ENCODE data around the gene IQSEC1. TPM values are rescaled to one million over a fixed set of nuclear protein-coding genes. Genes with fewer than 3 reads are reported as not detected.

The IQSEC1 gene
- total RNA-seq, 1 donor from 2014 or later, result 29.5 TPM

DNA sequence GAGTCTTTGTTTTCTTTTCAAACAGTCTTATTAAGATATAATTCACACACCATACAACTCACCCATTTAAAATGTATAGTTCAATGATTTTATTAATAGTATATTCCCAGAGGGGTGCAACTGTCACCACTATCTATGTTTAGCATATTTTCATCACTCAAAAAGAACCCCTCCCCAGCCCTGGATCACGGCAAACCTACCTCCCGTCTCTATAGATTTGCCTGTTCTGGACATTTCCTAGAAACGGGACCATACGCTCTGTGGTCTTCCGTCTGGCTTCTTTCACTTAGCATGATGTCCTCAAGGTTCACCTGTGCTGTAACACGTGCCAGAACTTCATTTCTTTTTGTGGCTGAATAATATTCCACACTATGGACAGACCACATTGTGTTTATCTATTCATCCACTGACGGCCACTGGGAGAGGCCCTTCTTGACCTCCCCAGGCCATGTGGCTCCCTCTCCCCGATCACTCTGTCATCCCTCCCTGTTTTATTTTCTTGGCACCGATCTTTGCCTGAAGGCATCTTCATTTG is 56.4 kb downstream of the IQSEC1 start:
- H3K4me3 ChIP-seq (ENCODE audit: insufficient read depth, low read depth, low read length), result no peak overlapping the region
- Mint-ChIP-seq H3K27me3 (ENCODE audit: low read depth, unreplicated experiment) (peaks cover 2% of the 10 kb centered on the region), H3K4me3 (ENCODE audit: unreplicated experiment) (no peak overlapping the region), H3K9me3 (ENCODE audit: unreplicated experiment) (no peaks in the 10 kb centered on the region), H3K36me3 (ENCODE audit: low read depth, unreplicated experiment) (no peaks in the 10 kb centered on the region), H3K4me1 (ENCODE audit: low read depth, unreplicated experiment) (peaks cover 30% of the 10 kb centered on the region), H3K27ac (ENCODE audit: unreplicated experiment) (no peak overlapping the region)
- H3K4me1 ChIP-seq (ENCODE audit: insufficient read depth, low read length), result peaks cover 54% of the 10 kb centered on the region
- H3K4me2 ChIP-seq (ENCODE audit: low read length), result no peak overlapping the region
- no peaks in the 10 kb centered on the region for H3K27me3 ChIP-seq (ENCODE audit: insufficient read depth, low read length)
- no peaks in the 10 kb centered on the region for H3K9me3 ChIP-seq (ENCODE audit: insufficient read depth, low read depth, low read length)
- no peak for TF ChIP-seq EZH2 (IDR thresholded peaks at IDR 0.05; ENCODE audit: insufficient read depth, low read length)
- TF ChIP-seq, protein P1, sequence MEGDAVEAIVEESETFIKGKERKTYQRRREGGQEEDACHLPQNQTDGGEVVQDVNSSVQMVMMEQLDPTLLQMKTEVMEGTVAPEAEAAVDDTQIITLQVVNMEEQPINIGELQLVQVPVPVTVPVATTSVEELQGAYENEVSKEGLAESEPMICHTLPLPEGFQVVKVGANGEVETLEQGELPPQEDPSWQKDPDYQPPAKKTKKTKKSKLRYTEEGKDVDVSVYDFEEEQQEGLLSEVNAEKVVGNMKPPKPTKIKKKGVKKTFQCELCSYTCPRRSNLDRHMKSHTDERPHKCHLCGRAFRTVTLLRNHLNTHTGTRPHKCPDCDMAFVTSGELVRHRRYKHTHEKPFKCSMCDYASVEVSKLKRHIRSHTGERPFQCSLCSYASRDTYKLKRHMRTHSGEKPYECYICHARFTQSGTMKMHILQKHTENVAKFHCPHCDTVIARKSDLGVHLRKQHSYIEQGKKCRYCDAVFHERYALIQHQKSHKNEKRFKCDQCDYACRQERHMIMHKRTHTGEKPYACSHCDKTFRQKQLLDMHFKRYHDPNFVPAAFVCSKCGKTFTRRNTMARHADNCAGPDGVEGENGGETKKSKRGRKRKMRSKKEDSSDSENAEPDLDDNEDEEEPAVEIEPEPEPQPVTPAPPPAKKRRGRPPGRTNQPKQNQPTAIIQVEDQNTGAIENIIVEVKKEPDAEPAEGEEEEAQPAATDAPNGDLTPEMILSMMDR (IDR thresholded peaks at IDR 0.05; ENCODE audit: insufficient read depth, low read depth, low read length), result no peak
- H4K20me1 ChIP-seq (ENCODE audit: insufficient read depth, low read length), result peaks cover 20% of the 10 kb centered on the region
- no peak overlapping the region for H3K27ac ChIP-seq (ENCODE audit: low read depth, low read length)
- no peak overlapping the region for H2AFZ ChIP-seq (ENCODE audit: low read depth, low read length)
- no peaks in the 10 kb centered on the region for H3K79me2 ChIP-seq (ENCODE audit: insufficient read depth, low read length)
- FAIRE-seq (no peak), DNase-seq (ENCODE audit: low read depth) (no peak)
- H3K36me3 ChIP-seq (ENCODE audit: insufficient read depth, low read length), result no peaks in the 10 kb centered on the region
- H3K9ac ChIP-seq (ENCODE audit: low read length), result no peak overlapping the region

GRCh38 chr3:13016083-13016720 is 57.0 kb downstream of the IQSEC1 start:
- H3K4me3 Mint-ChIP-seq (ENCODE audit: unreplicated experiment), result no peak overlapping the region
- no peak for FAIRE-seq
- no peaks in the 10 kb centered on the region for H3K36me3 Mint-ChIP-seq (ENCODE audit: low read depth, unreplicated experiment)

More at GRCh38 chr3:13016083-13016720, 57.0 kb downstream of the IQSEC1 start:
- Histone ChIP-seq H3K79me2 (ENCODE audit: insufficient read depth, low read length) (no peaks in the 10 kb centered on the region), H3K27ac (ENCODE audit: low read depth, low read length) (no peak overlapping the region), H3K36me3 (ENCODE audit: insufficient read depth, low read length) (no peaks in the 10 kb centered on the region), H3K27me3 (ENCODE audit: insufficient read depth, low read length) (no peaks in the 10 kb centered on the region), H3K9me3 (ENCODE audit: insufficient read depth, low read depth, low read length) (no peaks in the 10 kb centered on the region), H3K4me1 (ENCODE audit: insufficient read depth, low read length) (peaks cover 48% of the 10 kb centered on the region), H3K9ac (ENCODE audit: low read length) (no peak overlapping the region), H4K20me1 (ENCODE audit: insufficient read depth, low read length) (peaks cover 22% of the 10 kb centered on the region), H3K4me2 (ENCODE audit: low read length) (no peak overlapping the region), H3K4me3 (ENCODE audit: insufficient read depth, low read depth, low read length) (no peak overlapping the region), H2AFZ (ENCODE audit: low read depth, low read length) (no peak overlapping the region)
- Mint-ChIP-seq H3K4me1 (ENCODE audit: low read depth, unreplicated experiment) (peaks cover 29% of the 10 kb centered on the region), H3K27ac (ENCODE audit: unreplicated experiment) (no peak overlapping the region), H3K9me3 (ENCODE audit: unreplicated experiment) (no peaks in the 10 kb centered on the region), H3K27me3 (ENCODE audit: low read depth, unreplicated experiment) (peaks cover 2% of the 10 kb centered on the region)
- TF ChIP-seq, protein P1 (IDR thresholded peaks at IDR 0.05; ENCODE audit: insufficient read depth, low read depth, low read length), result no peak
- TF ChIP-seq EZH2 (IDR thresholded peaks at IDR 0.05; ENCODE audit: insufficient read depth, low read length), result no peak
- DNase-seq (ENCODE audit: low read depth), result no peak
